ENCODE results near the gene MYO7A. TPM values are rescaled to one million over a fixed set of nuclear protein-coding genes. Genes with fewer than 3 reads are reported as not detected.

Gene MYO7A
- total and polyA plus RNA-seq, 2 of the 8 experiments (the other 6 are each of a cell fraction or from before 2014, with no cell fraction given): 1.5 to 1.9 TPM

DNA sequence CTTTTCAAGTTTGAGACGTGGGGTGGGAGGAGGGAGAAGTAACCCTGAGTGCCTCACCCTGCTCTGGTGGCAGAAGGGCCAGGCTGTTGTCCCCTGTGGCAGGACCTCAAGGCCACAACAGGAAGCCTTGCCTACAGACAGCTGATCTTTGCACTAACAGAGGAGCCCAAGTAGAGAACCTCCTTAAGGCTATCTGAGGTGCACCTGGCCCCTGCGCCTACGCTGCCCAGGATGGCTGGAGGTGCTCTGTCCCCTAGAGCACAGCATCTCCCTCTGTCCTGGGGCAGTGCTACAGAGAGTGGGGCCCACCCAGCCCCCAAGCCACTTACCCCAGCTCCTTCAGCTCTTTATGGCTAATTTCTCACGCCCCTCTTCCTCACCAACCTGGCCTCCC, 27.0 kb downstream of the MYO7A start:
- Histone ChIP-seq H3K18ac (ENCODE audit: extremely low read depth, low read length) (no peak overlapping the region), H3K36me3 (ENCODE audit: control insufficient read depth in 2 of 4, insufficient read depth in 4 of 4, low read length in 3 of 4) (no peaks in the 10 kb centered on the region; a peak in 1 of 8 replicates), H3K79me1 (ENCODE audit: low read depth, low read length) (no peaks in the 10 kb centered on the region), H3K4me1 (replicated peaks in 1 of 4; ENCODE audit: control insufficient read depth in 3 of 4, insufficient read depth in 4 of 4, low read length in 3 of 4) (peaks cover 0 to under 1% (median 0%) of the 10 kb centered on the region in 4 experiments; a peak in 1 of 7 replicates), H3K56ac (replicated peaks; ENCODE audit: insufficient read length, low read depth, low read length) (no peak overlapping the region), H3K79me2 (ENCODE audit: control insufficient read depth in 1 of 2, insufficient read depth in 2 of 2, low read length in 2 of 2) (no peaks in the 10 kb centered on the region), H3K9me3 (ENCODE audit: insufficient read depth in 2 of 2, low read depth in 1 of 2, low read length in 1 of 2) (no peaks in the 10 kb centered on the region), H3K27me3 (replicated peaks in 1 of 4; ENCODE audit: control insufficient read depth in 3 of 4, extremely low read depth in 1 of 4, insufficient read depth in 3 of 4, low read length in 3 of 4) (no peaks in the 10 kb centered on the region), H2BK20ac (ENCODE audit: low read length) (no peak overlapping the region), H3K4me3 (ENCODE audit: extremely low read depth in 1 of 4, insufficient read depth in 2 of 4, low read depth in 3 of 4, low read length in 4 of 4) (no peak overlapping the region), H3K9ac (replicated peaks in 1 of 4; ENCODE audit: extremely low read depth in 1 of 4, low read depth in 3 of 4, low read length in 3 of 4) (no peak overlapping the region), H4K5ac (ENCODE audit: insufficient read length, low read depth, low read length) (no peak overlapping the region), H3K27ac (ENCODE audit: low read depth, low read length) (no peak overlapping the region), H3K4me2 (ENCODE audit: insufficient read depth in 1 of 2, low read depth in 2 of 2, low read length in 2 of 2) (no peak overlapping the region), H2BK15ac (ENCODE audit: low read length) (no peak overlapping the region), H4K91ac (replicated peaks; ENCODE audit: insufficient read length, low read length) (no peak overlapping the region), H2AFZ (ENCODE audit: low read length) (no peak overlapping the region), H2BK120ac (replicated peaks; ENCODE audit: low read depth, low read length) (no peak overlapping the region), H3K4ac (replicated peaks; ENCODE audit: insufficient read length, low read depth, low read length) (no peak overlapping the region), H4K8ac (ENCODE audit: extremely low read depth, insufficient read depth, low read length) (no peak overlapping the region), H4K20me1 (replicated peaks in 1 of 2; ENCODE audit: control insufficient read depth in 1 of 2, insufficient read depth in 2 of 2, low read length in 2 of 2) (no peaks in the 10 kb centered on the region), H3K14ac (ENCODE audit: insufficient read length) (no peak overlapping the region), H2BK12ac (ENCODE audit: low read depth, low read length) (no peak overlapping the region), H3K23me2 (ENCODE audit: low read depth, low read length) (no peaks in the 10 kb centered on the region), H2BK5ac (ENCODE audit: low read depth, low read length) (no peak overlapping the region), H2AK5ac (ENCODE audit: low read depth, low read length) (no peak overlapping the region), H3K23ac (ENCODE audit: insufficient read length) (no peak overlapping the region)
- DNase-seq (ENCODE audit: low read depth in 1 of 2, low spot score in 2 of 2) (no peak), FAIRE-seq (no peak)
- POLR2A ChIA-PET (ENCODE audit: partially characterized antibody): no interaction called here
- CTCF ChIA-PET (ENCODE audit: partially characterized antibody): interaction anchor here (1.1 to 16.2 kb wide), 8 partner anchors 10 to 64 kb away, joined by 3 to 104 read pairs (median 6); partner anchors contain the start of gene MYO7A
- no peak for TF ChIP-seq KDM1A (IDR thresholded peaks at IDR 0.05; ENCODE audit: borderline replicate concordance, low read length)
- TF ChIP-seq RNF2 (IDR thresholded peaks at IDR 0.05; ENCODE audit: borderline replicate concordance, low read depth, low read length, missing control alignments, poor library complexity, severe bottlenecking): no peak
- no peak for TF ChIP-seq RXRA (IDR thresholded peaks at IDR 0.05; ENCODE audit: insufficient read depth, low read depth, low read length)
- TF ChIP-seq ATF2 (IDR thresholded peaks at IDR 0.05; ENCODE audit: low read length): no peak
- no peak for TF ChIP-seq CBX8 (IDR thresholded peaks at IDR 0.05; ENCODE audit: borderline replicate concordance, low read depth, low read length)
- WGBS, 2 experiments (ENCODE audit: extremely low coverage in 1 of 2, insufficient coverage in 1 of 2, insufficient read length in 1 of 2, insufficient replicate concordance in 2 of 2, low coverage in 1 of 2, low lambda C conversion rate in 2 of 2, missing lambda C conversion rate in 1 of 2): 100% methylated on average over 2 of the region's 4 CpGs; no CpG with 5 or more reads in 1 of the 2 experiments
